Common myeloid progenitor, CD34-positive (primary cell): ENCODE data around the gene POR.
A peak's percentile ranks its signal among the peaks of the same experiment; 100 is the strongest.

Experiments used
- CTCF ChIA-PET: fragments of 350-600 bp; sonication (Branson Sonifier 250); formaldehyde crosslinking; loops from one replicate; lab custom pipeline; 2021; ENCODE audit warnings: antibody characterized with exemption; lab: Charles Lee
- POLR2A ChIA-PET: fragments of 350-600 bp; sonication (Branson Sonifier 250); formaldehyde crosslinking; loops from one replicate; lab custom pipeline; 2021; ENCODE audit warnings: antibody characterized with exemption; lab: Charles Lee
- DNase-seq, 3 donors: peaks; one replicate each; pipeline versions ENCODE4 v3.0.0 to v3.0.0-alpha.2; 2013
- H3K27ac ChIP-seq, 2 experiments: 1 replicate in 1 of 2; 2 replicates in 1 of 2; pipeline ENCODE4 v1.7.0; 2013; ENCODE audit warnings: inconsistent platforms in 2 of 2, low read length in 2 of 2, mild to moderate bottlenecking in 2 of 2, low read depth in 1 of 2, moderate library complexity in 1 of 2; ENCODE audit not compliant: severe bottlenecking in 2 of 2, insufficient read depth in 1 of 2, poor library complexity in 1 of 2
- H3K27me3 ChIP-seq, 5 experiments: replicated peaks in 2 of 5; 1 replicate in 3 of 5; 2 replicates in 2 of 5; pipeline versions ENCODE4 v1.6.1 to v1.7.0; 2013; ENCODE audit warnings: low read length in 4 of 5, mild to moderate bottlenecking in 2 of 5, moderate library complexity in 2 of 5, inconsistent platforms in 1 of 5; ENCODE audit not compliant: insufficient read depth in 5 of 5, control insufficient read depth in 4 of 5
- H3K36me3 ChIP-seq, 4 experiments: 1 replicate in 2 of 4; 2 replicates in 2 of 4; pipeline versions ENCODE4 v1.6.1 to v1.7.0; 2013; ENCODE audit warnings: low read length in 3 of 4, control low read depth in 1 of 4, mild to moderate bottlenecking in 1 of 4; ENCODE audit not compliant: control insufficient read depth in 4 of 4, insufficient read depth in 4 of 4
- H3K4me1 ChIP-seq, 4 experiments: 1 replicate in 3 of 4; 2 replicates in 1 of 4; pipeline versions ENCODE4 v1.6.1 to v1.7.1; 2013; ENCODE audit warnings: low read length in 3 of 4, mild to moderate bottlenecking in 3 of 4, control low read depth in 1 of 4, inconsistent platforms in 1 of 4, moderate library complexity in 1 of 4; ENCODE audit not compliant: control insufficient read depth in 4 of 4, insufficient read depth in 4 of 4; ENCODE audit errors: control extremely low read depth in 1 of 4
- H3K4me3 ChIP-seq, 7 experiments: 1 replicate in 4 of 7; 2 replicates in 3 of 7; pipeline versions ENCODE4 v1.5.1 to v1.7.0; 2013; ENCODE audit warnings: mild to moderate bottlenecking in 7 of 7, low read length in 6 of 7, moderate library complexity in 6 of 7, inconsistent platforms in 2 of 7, low read depth in 2 of 7, control low read depth in 1 of 7; ENCODE audit not compliant: insufficient read depth in 4 of 7, control insufficient read depth in 1 of 7; ENCODE audit errors: extremely low read depth in 1 of 7
- H3K9me3 ChIP-seq, 5 experiments: 1 replicate in 4 of 5; 2 replicates in 1 of 5; pipeline versions ENCODE4 v1.6.1 to v1.7.1; 2013; ENCODE audit warnings: low read length in 4 of 5, mild to moderate bottlenecking in 2 of 5, inconsistent platforms in 1 of 5, low read depth in 1 of 5, moderate library complexity in 1 of 5; ENCODE audit not compliant: control insufficient read depth in 4 of 5, insufficient read depth in 2 of 5; ENCODE audit errors: control extremely low read depth in 1 of 5
- WGBS: methylation state at CpG from one replicate; pipeline ENCODE4 v1.1.5; 2013; ENCODE audit not compliant: insufficient coverage; 5-methylcytosine and 5-hydroxymethylcytosine counted together

Gene POR

DNA sequence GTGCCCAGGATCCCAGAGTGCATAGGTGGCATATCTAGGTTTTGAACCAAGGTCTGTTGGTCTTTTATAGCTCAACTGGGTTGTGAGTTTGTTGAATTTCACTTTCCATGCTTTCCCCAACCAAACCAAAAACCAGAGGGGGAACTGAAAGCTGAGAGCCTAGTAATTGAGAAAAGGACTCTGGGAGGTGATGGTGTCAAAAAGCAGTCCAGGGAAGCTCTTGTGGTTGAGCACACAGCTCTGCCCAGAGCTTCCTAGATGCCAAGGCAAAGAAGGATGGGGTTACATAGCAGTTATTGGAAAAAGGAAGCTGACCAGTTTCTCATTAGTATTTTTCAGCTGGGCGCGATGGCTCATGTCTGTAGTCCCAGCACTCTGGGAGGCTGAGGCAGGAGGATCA is 9.9 kb downstream of the POR start:
- no peak overlapping the region for H3K27ac ChIP-seq
- DNase-seq, result no peak
- no peaks in the 10 kb centered on the region for H3K27me3 ChIP-seq
- H3K4me1 ChIP-seq, result no peaks in the 10 kb centered on the region
- 100% methylated on average over 2 of the region's 2 CpGs for WGBS
- no peaks in the 10 kb centered on the region for H3K9me3 ChIP-seq
- ChIA-PET POLR2A (interaction anchor here (1.2 kb wide), 1 partner anchor 10 kb away, joined by 4 read pairs; the partner anchor contains the start of gene POR), CTCF (no interaction called here)
- H3K4me3 ChIP-seq, result no peak overlapping the region
- H3K36me3 ChIP-seq, result no peaks in the 10 kb centered on the region

DNA sequence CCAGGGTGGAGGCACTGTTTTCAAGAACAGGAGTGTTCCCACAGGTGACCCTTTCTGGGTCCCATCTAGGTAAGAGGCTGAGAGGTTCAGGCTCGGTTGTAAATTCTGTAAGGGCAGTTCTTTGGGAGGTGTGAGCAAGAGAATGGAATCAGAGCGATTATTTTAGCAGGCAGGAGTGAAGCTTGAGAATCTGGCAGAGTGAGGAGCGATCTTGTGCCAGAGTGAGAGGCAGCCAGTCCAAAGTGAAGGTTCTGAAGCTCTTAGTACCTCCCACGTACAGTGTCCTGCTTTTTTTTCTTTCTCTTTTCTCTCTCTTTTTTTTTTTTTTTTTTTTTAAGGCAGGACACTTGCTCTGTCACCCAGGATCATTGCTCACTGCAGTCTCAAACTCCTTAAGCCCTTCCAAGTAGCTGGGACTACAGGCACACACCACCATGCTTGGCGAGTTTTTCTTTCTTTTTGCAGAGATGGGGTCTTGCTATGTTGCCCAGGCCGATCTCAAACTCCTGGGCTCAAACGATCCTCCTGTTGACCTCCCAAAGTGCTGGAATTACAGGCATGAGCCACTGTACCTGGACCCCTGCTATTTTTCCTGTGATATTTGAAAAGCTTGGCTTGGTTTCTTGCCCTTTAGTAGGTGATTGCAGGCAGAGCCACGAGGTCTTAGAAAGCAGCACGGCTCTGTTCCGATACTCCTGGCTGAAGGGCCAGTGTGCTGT is 10.9 kb downstream of the POR start:
- Histone ChIP-seq H3K27me3 (no peaks in the 10 kb centered on the region), H3K27ac (no peak overlapping the region), H3K4me3 (no peak overlapping the region), H3K4me1 (no peaks in the 10 kb centered on the region), H3K36me3 (no peaks in the 10 kb centered on the region), H3K9me3 (peaks cover 0 to 1% (median 0%) of the 10 kb centered on the region in 5 experiments)
- ChIA-PET POLR2A (interaction anchor here (1.2 kb wide), 1 partner anchor 11 kb away, joined by 4 read pairs; the partner anchor contains the start of gene POR), CTCF (interaction anchor here (0.6 kb wide), 1 partner anchor 82 kb away, joined by 3 read pairs; no protein-coding TSS in a partner anchor)
- WGBS, result 98% methylated on average over 9 of the region's 10 CpGs
- no peak for DNase-seq

DNA sequence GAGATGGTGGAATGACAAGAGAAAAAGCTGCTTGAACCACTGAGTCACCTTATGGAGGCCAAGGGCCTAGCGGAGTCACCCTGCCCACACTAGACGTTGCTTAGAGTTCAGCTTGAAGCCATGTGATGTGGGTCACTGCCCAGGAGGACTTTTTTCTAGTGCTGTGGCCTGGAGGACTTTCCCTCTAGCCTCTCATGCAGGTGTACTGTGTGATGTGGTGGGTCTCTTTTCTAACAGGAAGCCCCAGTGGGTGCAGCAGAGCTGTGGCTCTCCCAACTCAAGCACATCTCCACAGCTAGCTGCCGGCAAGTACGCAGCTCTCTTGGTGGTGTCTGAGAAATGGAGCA is 13.6 kb downstream of the POR start:
- H3K4me1 ChIP-seq, result peaks cover 0 to 4% (median 0%) of the 10 kb centered on the region in 4 experiments
- ChIA-PET CTCF (interaction anchor here (1.4 kb wide), 2 partner anchors 14 to 91 kb away, joined by 3 read pairs; partner anchors contain the start of gene POR), POLR2A (interaction anchor here (1.3 kb wide), 1 partner anchor 13 kb away, joined by 6 read pairs; the partner anchor contains the start of gene POR)
- H3K4me3 ChIP-seq, result no peak overlapping the region
- 96% methylated on average over 4 of the region's 4 CpGs for WGBS
- H3K27me3 ChIP-seq, result no peaks in the 10 kb centered on the region
- no peak overlapping the region for H3K27ac ChIP-seq
- no peak for DNase-seq
- H3K9me3 ChIP-seq, result peaks cover 0 to 2% (median 0%) of the 10 kb centered on the region in 5 experiments
- H3K36me3 ChIP-seq, result no peaks in the 10 kb centered on the region

DNA sequence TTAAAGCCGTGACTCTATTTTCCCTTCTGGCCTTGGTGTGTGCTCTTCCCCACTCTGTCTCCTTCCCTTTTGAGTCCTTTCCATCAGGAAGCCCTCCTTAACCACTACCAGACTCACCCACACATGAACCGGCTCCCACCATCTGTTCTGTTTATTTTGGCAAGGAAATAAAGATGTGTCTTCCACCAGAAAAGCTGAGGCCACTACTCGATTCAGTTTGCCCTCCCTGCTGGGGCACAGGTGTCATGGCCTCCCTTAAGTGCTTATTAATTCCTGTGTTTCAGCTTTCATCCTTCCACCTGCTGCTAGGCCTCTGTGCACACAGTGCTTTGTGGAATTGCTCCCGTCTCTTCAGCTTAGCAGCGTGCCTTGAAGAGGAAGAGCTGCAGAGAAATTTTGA is 16.7 kb downstream of the POR start:
- Histone ChIP-seq H3K36me3 (no peaks in the 10 kb centered on the region), H3K27ac (no peak overlapping the region), H3K9me3 (peaks cover 0 to 2% (median 0%) of the 10 kb centered on the region in 5 experiments), H3K27me3 (no peaks in the 10 kb centered on the region), H3K4me1 (peaks cover 0 to 4% (median 0%) of the 10 kb centered on the region in 4 experiments), H3K4me3 (no peak overlapping the region)
- no peak for DNase-seq
- CTCF ChIA-PET, result interaction anchor here (0.7 to 1.2 kb wide), 3 partner anchors 29 to 90 kb away, joined by 3 read pairs; no protein-coding TSS in a partner anchor
- POLR2A ChIA-PET, result no interaction called here
- WGBS, result 91% methylated on average over 3 of the region's 5 CpGs

DNA sequence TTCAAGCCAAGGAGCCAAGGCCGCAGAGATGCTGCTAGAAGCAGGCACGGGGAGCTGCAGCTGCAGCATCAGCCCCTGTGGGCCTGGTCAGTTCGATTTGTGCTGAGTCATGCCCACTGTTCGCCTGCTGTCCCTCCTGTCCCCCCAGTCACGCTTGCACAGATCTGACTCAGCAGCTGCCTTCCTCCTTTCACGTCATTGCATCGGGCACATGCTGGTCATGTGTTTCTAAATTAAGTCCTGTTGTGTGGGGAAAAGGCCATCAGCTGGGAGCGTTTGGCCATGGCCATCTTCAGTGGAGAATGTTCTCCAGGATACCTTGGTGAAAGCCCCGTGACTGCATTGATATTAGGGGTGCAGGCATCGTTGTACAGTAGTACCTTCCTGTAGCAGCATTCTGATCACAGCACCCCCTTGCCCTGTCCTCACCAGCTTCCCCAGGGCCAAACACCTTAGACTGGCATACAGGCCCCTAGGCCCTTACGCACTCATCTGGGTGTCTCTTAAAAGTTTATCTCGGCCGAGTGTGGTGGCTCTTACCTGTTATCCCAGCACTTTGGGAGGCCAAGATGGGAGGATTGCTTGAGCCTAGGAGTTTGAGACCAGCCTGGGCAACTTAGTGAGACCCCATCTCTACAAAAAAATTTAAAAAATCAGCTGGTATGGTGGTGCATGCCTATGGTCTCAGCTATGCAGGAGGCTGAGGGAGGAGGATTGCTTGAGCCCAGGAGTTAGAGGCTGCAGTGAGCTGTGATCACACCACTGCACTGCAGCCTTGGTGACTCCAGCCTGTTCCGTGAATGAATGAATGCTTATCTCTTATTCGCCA is 23.2 kb downstream of the POR start:
- Histone ChIP-seq H3K27me3 (no peaks in the 10 kb centered on the region), H3K4me3 (no peak overlapping the region), H3K27ac (no peak overlapping the region), H3K36me3 (no peaks in the 10 kb centered on the region), H3K4me1 (no peaks in the 10 kb centered on the region), H3K9me3 (no peaks in the 10 kb centered on the region)
- whole genome bisulfite sequencing, result 93% methylated on average over 11 of the region's 15 CpGs
- DNase-seq, result no peak
- CTCF ChIA-PET, result no interaction called here
- POLR2A ChIA-PET, result no interaction called here

DNA sequence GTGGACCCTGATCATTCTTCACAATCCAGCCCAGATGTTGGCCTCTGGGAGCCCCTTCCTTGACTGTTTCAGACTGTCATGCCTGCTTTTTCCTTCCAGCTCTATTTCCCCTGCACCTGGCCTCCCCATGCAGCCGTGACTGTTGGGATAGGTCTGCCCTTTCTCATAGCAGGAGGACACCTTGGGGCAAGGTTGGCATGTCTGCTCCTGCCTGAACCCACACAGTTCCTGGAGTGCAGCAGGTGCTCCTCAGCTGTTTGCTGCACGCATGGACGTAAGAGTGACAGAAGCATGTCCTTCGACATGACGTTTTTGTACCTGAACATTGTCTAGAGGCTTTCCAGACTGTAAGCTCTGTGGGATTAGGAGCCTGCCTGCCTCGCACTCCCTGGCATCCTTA is 24.0 kb downstream of the POR start:
- Histone ChIP-seq H3K9me3 (no peaks in the 10 kb centered on the region), H3K27me3 (no peaks in the 10 kb centered on the region), H3K36me3 (no peaks in the 10 kb centered on the region), H3K4me1 (no peaks in the 10 kb centered on the region), H3K4me3 (no peak overlapping the region), H3K27ac (peak overlapping the region in 1 of 2 experiments; percentile 9)
- CTCF ChIA-PET, result interaction anchor here (0.7 kb wide), 1 partner anchor 16 kb away, joined by 4 read pairs; no protein-coding TSS in a partner anchor
- 97% methylated on average over 5 of the region's 6 CpGs for WGBS
- DNase-seq, result no peak
- POLR2A ChIA-PET, result no interaction called here
